Activated CD8-positive, alpha-beta memory T cell treated with anti-CD3 and anti-CD28 coated beads, Interleukin-2, amount 50 U/mL, for 24 hours (primary cell): ENCODE results near the gene OLA1.

Experiments used
- DNase-seq: peaks from one replicate; pipeline ENCODE4 v3.0.0-alpha.2; 2020; ENCODE audit errors: extremely low read depth

Gene OLA1

DNA sequence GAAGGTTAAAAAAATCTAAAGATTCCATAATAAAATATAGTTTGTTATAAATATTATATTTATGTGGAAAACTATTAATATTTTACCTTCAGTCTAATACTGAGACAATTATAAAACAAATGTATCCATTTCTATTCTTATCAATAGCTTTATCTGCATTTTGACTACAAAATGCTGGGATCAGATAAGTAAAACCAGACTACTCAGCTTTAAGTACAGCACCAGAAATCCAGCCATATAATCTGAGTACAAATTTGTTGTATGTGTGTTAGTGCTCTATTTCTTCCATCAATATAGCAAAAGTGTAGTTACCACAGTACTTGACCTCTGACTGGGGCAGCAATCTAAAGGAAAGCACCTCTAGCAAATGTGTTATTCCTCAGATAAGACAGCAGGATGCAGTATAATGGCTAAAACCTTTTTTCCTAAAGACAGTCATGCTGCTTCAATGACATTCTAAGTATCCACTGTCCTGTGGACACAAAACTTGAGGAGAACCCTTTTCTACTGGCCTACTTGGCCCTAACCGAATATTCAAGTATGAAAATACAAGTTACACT, 68.1 kb downstream of the OLA1 start:
- DNase-seq: no peak

- DNase-seq: no peak
Observed at GRCh38 chr2:174177316-174177890, 70.9 kb downstream of the OLA1 start.

- DNase-seq: no peak
Observed at GRCh38 chr2:174176898-174177297, 71.4 kb downstream of the OLA1 start.

DNA sequence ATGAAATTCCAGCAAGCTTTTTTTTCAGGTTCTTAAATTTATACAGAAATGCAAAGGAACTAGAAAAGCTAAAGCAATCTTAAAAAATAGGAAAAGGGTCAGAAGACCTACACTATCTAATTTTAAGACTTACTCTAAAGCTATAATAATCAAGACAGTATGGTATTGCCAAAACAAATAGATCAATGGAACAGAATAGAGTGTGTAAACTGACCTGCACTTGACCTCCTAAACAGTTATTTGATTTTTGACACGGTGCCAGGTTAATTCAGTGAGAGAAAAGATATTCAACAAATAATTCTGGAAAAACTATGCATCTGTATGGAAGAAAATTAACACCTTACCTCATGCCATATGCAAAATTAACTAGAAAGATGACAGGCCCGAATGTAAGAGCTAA, 73.6 kb downstream of the OLA1 start:
- no peak for DNase-seq

GRCh38 chr2:174172802-174173355, 75.5 kb downstream of the OLA1 start:
- no peak for DNase-seq

- DNase-seq: no peak
Observed at GRCh38 chr2:174171686-174172445, 76.5 kb downstream of the OLA1 start.

DNA sequence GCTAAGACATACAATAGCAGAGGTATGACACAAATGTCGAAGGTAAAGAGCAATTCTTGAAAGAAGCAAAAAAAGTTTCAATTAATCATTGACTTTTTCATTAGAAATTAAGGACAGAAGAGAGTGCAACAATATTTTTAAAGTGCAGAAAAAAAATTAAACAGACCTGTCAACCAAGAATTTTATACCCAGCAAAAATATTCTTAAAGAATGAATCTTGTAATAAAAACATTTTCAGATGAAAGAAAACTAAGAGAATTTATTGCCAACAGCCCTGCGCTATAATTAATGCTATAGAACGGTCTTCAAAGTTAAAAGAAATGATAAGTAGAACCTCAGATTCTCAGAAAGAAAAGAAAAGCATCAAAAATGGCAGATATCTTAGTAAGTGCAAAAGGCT, 79.0 kb downstream of the OLA1 start:
- DNase-seq: no peak

DNA sequence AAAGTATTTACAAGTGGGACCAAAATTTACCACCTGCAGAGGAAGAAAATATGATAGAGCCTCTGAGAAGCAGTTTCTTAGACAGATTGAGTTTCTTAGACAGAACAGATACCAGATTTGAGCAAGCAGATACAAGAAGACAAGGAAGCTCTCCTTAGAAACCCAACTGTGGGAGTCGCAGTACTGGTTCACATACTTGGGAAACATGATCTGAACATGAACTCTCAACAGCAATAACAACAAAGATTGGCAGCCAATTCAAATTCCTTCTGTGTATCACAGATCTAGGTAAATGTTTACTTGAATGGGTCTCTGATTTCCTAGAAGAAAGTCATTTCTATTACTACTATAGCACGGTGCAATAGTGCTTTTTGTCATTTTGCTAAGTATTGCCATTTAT, 82.1 kb downstream of the OLA1 start:
- no peak for DNase-seq

- no peak for DNase-seq
Observed at GRCh38 chr2:174161490-174161889, 86.8 kb downstream of the OLA1 start.

DNA sequence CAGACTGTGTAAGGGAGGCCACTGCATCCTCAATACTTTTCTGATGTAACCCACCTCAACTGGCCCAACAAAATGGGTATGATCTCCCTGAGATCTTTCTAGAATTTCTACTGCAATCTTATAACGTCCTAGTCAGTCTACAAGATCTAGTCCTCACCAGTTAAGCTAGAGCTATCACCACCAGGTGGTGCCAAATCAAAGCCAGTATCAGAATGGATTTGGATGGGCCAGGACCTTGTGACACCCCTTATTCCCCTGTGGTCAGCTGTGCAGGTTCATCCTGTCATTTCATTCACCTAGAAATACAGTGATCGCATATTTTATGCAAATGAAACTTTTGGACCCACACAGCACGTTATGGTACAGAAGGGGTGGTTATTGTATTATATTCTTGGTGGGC, 90.3 kb downstream of the OLA1 start:
- no peak for DNase-seq

- no peak for DNase-seq
Observed at GRCh38 chr2:174157053-174157452, 91.3 kb downstream of the OLA1 start.

GRCh38 chr2:174153757-174154680, 94.3 kb downstream of the OLA1 start:
- no peak for DNase-seq

- DNase-seq: no peak
Observed at GRCh38 chr2:174149530-174149929, 98.8 kb downstream of the OLA1 start.

DNA sequence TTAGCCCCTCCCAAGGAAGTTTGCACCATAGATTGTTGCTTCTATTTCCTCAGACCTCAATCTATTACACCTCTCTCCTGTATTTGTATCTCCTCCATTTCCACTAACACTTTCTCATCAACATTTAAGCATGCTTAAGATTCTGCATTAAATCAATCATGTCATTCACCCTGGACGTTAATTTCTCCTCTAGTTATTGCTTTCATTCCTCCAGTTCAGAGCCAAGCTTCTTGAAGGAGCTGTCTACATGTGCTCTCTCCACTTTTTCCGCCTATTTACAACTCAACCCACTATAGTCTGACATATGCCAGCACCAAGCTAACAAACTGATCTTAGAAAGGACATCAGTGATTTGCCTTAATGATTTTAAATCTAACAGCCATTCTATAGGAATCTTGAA, 99.5 kb downstream of the OLA1 start:
- no peak for DNase-seq

GRCh38 chr2:174145827-174146226, 102.5 kb downstream of the OLA1 start:
- DNase-seq: no peak

- no peak for DNase-seq
Observed at GRCh38 chr2:174142290-174142689, 106.0 kb downstream of the OLA1 start.

GRCh38 chr2:174138161-174138560, 110.2 kb downstream of the OLA1 start:
- DNase-seq: no peak

DNA sequence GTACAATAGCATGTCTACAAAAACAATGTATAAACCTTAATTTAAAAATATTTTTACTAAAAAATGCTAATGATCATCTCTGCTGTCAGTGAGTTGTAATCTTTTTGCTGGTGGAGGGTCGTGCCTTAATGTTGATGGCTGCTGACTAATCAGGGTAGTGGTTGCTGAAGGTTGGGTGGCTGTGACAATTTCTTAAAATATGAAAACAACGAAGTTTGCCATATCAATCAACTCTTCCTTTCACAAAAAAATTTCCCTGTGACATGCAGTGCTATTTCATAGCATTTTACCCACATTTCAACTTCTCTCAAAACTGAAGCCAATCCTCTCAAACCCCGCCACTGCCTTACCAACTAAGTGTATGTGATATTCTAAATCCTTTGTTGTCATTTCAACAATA, 112.4 kb downstream of the OLA1 start:
- no peak for DNase-seq

- no peak for DNase-seq
Observed at GRCh38 chr2:174125090-174125489, 123.2 kb downstream of the OLA1 start.

GRCh38 chr2:174124181-174124580, 124.2 kb downstream of the OLA1 start:
- DNase-seq: no peak

DNA sequence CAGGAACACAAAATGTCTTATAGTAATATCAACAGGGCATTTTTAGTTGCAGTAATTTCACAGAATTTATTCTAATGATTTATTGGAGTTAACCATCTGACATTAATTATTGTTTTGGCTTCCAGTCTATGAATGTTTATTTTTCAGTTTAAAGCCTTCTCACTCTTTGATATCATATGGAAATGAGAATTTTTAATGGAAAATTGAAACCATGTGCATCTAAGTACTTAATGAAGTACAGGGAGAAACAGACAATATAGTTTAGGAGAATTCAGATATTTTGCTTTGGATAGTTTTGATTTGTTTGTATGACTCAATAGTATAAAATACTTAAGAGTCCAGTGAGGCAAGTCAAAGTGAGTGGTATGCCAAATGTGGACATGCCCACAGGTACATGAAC, 126.1 kb downstream of the OLA1 start:
- DNase-seq: no peak

DNA sequence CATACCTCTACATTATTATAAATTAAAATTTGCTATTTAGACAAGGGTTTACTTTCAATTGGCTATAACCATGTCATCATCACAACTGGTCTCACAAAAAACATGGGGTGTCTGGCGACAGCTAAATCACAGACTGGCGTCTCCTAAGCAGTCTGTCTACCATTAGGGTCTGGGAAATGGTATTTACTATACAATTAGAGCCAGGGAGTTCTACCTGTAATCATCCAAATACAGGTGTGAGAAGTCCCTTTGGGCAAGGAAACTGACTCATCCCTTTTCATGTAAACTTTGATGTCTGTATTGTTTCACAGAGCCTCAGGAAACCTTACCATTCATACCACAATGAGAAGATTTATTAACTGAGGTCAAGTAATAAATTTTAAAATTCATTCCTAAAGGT, 126.7 kb downstream of the OLA1 start:
- DNase-seq: no peak
